Activated B cell treated with CpG ODN at 0.5 μM for 24 hours (primary cell): ENCODE results near the gene TMEM121. TPM values are rescaled to one million over a fixed set of nuclear protein-coding genes. Genes with fewer than 3 reads are reported as not detected.
"Not testable (repeated sequence)": the region's sequence is repeated elsewhere in the genome, so short reads cannot be mapped to it uniquely, and the experiment has no call there.

Experiments
- ATAC-seq: fragments of 200-7000 bp; cut with Tn5 transposase; one replicate; pipeline ENCODE4 v1.10.0; 2021; ENCODE audit warnings: low read depth, mild to moderate bottlenecking, moderate library complexity
- CTCF ChIA-PET: fragments of 350-600 bp; sonication (Branson Sonifier 250); formaldehyde crosslinking; loops from one replicate; lab custom pipeline; 2021; ENCODE audit warnings: antibody characterized with exemption; lab: Charles Lee
- POLR2A ChIA-PET: fragments of 350-600 bp; sonication (Branson Sonifier 250); formaldehyde crosslinking; loops from one replicate; lab custom pipeline; 2021; ENCODE audit warnings: antibody characterized with exemption; lab: Charles Lee
- DNase-seq: peaks from one replicate; pipeline ENCODE4 v3.0.0; 2022
- H3K27ac Mint-ChIP-seq: one replicate; pipeline ENCODE4 v1.8.0; 2020; ENCODE audit warnings: mixed read lengths
- H3K27me3 Mint-ChIP-seq: one replicate; pipeline ENCODE4 v1.8.0; 2021; ENCODE audit warnings: mixed read lengths
- H3K36me3 Mint-ChIP-seq: one replicate; pipeline ENCODE4 v1.8.0; 2021; ENCODE audit warnings: low read depth, mixed read lengths
- H3K4me1 Mint-ChIP-seq: one replicate; pipeline ENCODE4 v1.8.0; 2021; ENCODE audit warnings: mixed read lengths
- H3K4me3 Mint-ChIP-seq: one replicate; pipeline ENCODE4 v1.8.0; 2020; ENCODE audit warnings: mild to moderate bottlenecking, mixed read lengths
- H3K9me3 Mint-ChIP-seq: one replicate; pipeline ENCODE4 v1.8.0; 2020; ENCODE audit warnings: mixed read lengths
- intact Hi-C: fragments of 100-400 bp; cut with micrococcal nuclease; formaldehyde crosslinking; loops from one replicate; pipeline ENCODE4 v1.15.1; 2024
- total RNA-seq: library from RNA; stranded (reverse); gene quantifications from 2 replicates; pipeline ENCODE4 v1.2.3, GENCODE V29; 2022
- TF ChIP-seq, protein P1 (sequence below): fragments of 200-600 bp; IDR thresholded peaks from one replicate; pipeline ENCODE4 v1.8.0; 2022; ENCODE audit warnings: antibody characterized with exemption, mild to moderate bottlenecking

TMEM121 gene
- total RNA-seq, 1 donor from 2014 or later: 1.6 TPM

GRCh38 chr14:105541218-105541875 lies 15.0 kb downstream of the TMEM121 start:
- H3K27ac Mint-ChIP-seq: no peak overlapping the region
- intact Hi-C loops: no loop called here
- H3K4me3 Mint-ChIP-seq: no peak overlapping the region
- H3K4me1 Mint-ChIP-seq: peaks cover 2% of the 10 kb centered on the region
- POLR2A ChIA-PET: no interaction called here
- no peaks in the 10 kb centered on the region for H3K36me3 Mint-ChIP-seq
- H3K27me3 Mint-ChIP-seq: peaks cover 2% of the 10 kb centered on the region
- CTCF ChIA-PET: no interaction called here
- ATAC-seq (no peak), DNase-seq (no peak)
- H3K9me3 Mint-ChIP-seq: no peaks in the 10 kb centered on the region
- TF ChIP-seq, protein P1, sequence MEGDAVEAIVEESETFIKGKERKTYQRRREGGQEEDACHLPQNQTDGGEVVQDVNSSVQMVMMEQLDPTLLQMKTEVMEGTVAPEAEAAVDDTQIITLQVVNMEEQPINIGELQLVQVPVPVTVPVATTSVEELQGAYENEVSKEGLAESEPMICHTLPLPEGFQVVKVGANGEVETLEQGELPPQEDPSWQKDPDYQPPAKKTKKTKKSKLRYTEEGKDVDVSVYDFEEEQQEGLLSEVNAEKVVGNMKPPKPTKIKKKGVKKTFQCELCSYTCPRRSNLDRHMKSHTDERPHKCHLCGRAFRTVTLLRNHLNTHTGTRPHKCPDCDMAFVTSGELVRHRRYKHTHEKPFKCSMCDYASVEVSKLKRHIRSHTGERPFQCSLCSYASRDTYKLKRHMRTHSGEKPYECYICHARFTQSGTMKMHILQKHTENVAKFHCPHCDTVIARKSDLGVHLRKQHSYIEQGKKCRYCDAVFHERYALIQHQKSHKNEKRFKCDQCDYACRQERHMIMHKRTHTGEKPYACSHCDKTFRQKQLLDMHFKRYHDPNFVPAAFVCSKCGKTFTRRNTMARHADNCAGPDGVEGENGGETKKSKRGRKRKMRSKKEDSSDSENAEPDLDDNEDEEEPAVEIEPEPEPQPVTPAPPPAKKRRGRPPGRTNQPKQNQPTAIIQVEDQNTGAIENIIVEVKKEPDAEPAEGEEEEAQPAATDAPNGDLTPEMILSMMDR: no peak

DNA sequence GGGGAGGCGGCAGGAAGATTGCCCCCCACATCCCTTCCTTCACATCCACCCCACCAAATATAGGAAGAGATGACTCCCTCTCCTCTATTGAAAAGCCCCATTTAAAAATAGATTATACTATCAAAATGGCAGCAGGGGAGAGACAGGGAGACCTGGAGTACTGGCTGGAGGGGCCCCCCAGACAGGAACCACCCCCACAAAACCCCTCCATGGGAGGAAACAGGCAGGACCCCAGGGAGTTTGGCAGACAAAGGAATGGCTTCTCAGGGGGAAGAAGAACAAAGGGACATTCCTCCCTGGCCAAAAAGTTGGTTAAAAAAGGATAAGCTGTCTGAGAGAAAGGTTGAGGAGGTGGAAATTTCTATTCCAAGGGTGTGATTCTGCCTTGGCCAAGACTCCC lies 19.3 kb downstream of the TMEM121 start:
- intact Hi-C loops, H3K36me3 Mint-ChIP-seq, H3K4me1 Mint-ChIP-seq, H3K4me3 Mint-ChIP-seq, H3K27me3 Mint-ChIP-seq, ATAC-seq, CTCF ChIA-PET, DNase-seq, POLR2A ChIA-PET, H3K27ac Mint-ChIP-seq, H3K9me3 Mint-ChIP-seq: not testable (repeated sequence)

- H3K4me3 Mint-ChIP-seq, H3K27ac Mint-ChIP-seq, H3K4me1 Mint-ChIP-seq, H3K27me3 Mint-ChIP-seq, intact Hi-C loops, CTCF ChIA-PET, DNase-seq, H3K36me3 Mint-ChIP-seq, H3K9me3 Mint-ChIP-seq, POLR2A ChIA-PET, ATAC-seq: not testable (repeated sequence)
Observed at GRCh38 chr14:105546410-105546809, 20.0 kb downstream of the TMEM121 start.

- ATAC-seq, POLR2A ChIA-PET, CTCF ChIA-PET, H3K36me3 Mint-ChIP-seq, intact Hi-C loops, H3K9me3 Mint-ChIP-seq, H3K27me3 Mint-ChIP-seq, H3K4me3 Mint-ChIP-seq, H3K27ac Mint-ChIP-seq, DNase-seq, H3K4me1 Mint-ChIP-seq: not testable (repeated sequence)
Observed at GRCh38 chr14:105547072-105547471, 20.7 kb downstream of the TMEM121 start.

DNA sequence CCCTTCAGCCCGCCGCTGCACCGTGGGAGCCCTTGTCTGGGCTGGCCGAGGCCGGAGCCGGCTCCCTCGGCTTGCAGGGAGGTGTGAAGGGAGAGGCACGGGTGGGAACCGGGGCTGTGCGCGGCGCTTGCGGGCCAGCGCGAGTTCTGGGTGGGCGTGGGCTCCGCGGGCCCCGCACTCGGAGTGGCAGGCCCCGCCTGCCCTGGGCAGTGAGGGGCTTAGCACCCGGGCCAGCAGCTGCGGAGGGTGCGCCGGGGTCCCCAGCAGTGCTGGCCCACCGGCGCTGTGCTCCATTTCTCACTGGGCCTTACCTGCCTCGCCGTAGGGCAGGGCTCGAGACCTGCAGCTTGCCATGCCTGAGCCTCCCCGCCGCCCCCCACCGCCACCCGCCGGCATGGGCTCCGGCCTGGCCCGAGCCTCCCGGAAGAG lies 21.4 kb downstream of the TMEM121 start:
- no peak overlapping the region for H3K4me3 Mint-ChIP-seq
- H3K4me1 Mint-ChIP-seq: no peaks in the 10 kb centered on the region
- TF ChIP-seq, protein P1: no peak
- POLR2A ChIA-PET: no interaction called here
- intact Hi-C loops: no loop called here
- H3K9me3 Mint-ChIP-seq: peaks cover 6% of the 10 kb centered on the region
- DNase-seq (no peak), ATAC-seq (no peak)
- H3K27ac Mint-ChIP-seq: no peak overlapping the region
- H3K36me3 Mint-ChIP-seq: no peaks in the 10 kb centered on the region
- CTCF ChIA-PET: no interaction called here
- H3K27me3 Mint-ChIP-seq: no peaks in the 10 kb centered on the region

GRCh38 chr14:105549481-105549880 lies 23.1 kb downstream of the TMEM121 start:
- Mint-ChIP-seq H3K9me3 (peaks cover 6% of the 10 kb centered on the region), H3K27ac (no peak overlapping the region), H3K4me3 (no peak overlapping the region), H3K27me3 (no peaks in the 10 kb centered on the region), H3K36me3 (no peaks in the 10 kb centered on the region), H3K4me1 (no peaks in the 10 kb centered on the region)
- DNase-seq (no peak), ATAC-seq (no peak)
- TF ChIP-seq, protein P1: no peak
- ChIA-PET POLR2A (no interaction called here), CTCF (interaction anchor here (0.6 kb wide), 1 partner anchor 395 kb away, joined by 3 read pairs; no protein-coding TSS in a partner anchor)
- intact Hi-C loops: no loop called here
